Activated B cell treated with CpG ODN at 0.5 μM for 24 hours (primary cell): Measurements from ENCODE around the gene FTH1. TPM values are rescaled to one million over a fixed set of nuclear protein-coding genes. Genes with fewer than 3 reads are reported as not detected.
A peak's percentile ranks its signal among the peaks of the same experiment; 100 is the strongest.

Experiments
- ATAC-seq: fragments of 200-7000 bp; cut with Tn5 transposase; one replicate; pipeline ENCODE4 v1.10.0; 2021; ENCODE audit warnings: low read depth, mild to moderate bottlenecking, moderate library complexity
- CTCF ChIA-PET: fragments of 350-600 bp; sonication (Branson Sonifier 250); formaldehyde crosslinking; loops from one replicate; lab custom pipeline; 2021; ENCODE audit warnings: antibody characterized with exemption; lab: Charles Lee
- POLR2A ChIA-PET: fragments of 350-600 bp; sonication (Branson Sonifier 250); formaldehyde crosslinking; loops from one replicate; lab custom pipeline; 2021; ENCODE audit warnings: antibody characterized with exemption; lab: Charles Lee
- DNase-seq: peaks from one replicate; pipeline ENCODE4 v3.0.0; 2022
- H3K27ac Mint-ChIP-seq: one replicate; pipeline ENCODE4 v1.8.0; 2020; ENCODE audit warnings: mixed read lengths
- H3K27me3 Mint-ChIP-seq: one replicate; pipeline ENCODE4 v1.8.0; 2021; ENCODE audit warnings: mixed read lengths
- H3K36me3 Mint-ChIP-seq: one replicate; pipeline ENCODE4 v1.8.0; 2021; ENCODE audit warnings: low read depth, mixed read lengths
- H3K4me1 Mint-ChIP-seq: one replicate; pipeline ENCODE4 v1.8.0; 2021; ENCODE audit warnings: mixed read lengths
- H3K4me3 Mint-ChIP-seq: one replicate; pipeline ENCODE4 v1.8.0; 2020; ENCODE audit warnings: mild to moderate bottlenecking, mixed read lengths
- H3K9me3 Mint-ChIP-seq: one replicate; pipeline ENCODE4 v1.8.0; 2020; ENCODE audit warnings: mixed read lengths
- intact Hi-C: fragments of 100-400 bp; cut with micrococcal nuclease; formaldehyde crosslinking; loops from one replicate; pipeline ENCODE4 v1.15.1; 2024
- total RNA-seq: library from RNA; stranded (reverse); gene quantifications from 2 replicates; pipeline ENCODE4 v1.2.3, GENCODE V29; 2022
- TF ChIP-seq, protein P1 (sequence below): fragments of 200-600 bp; IDR thresholded peaks from one replicate; pipeline ENCODE4 v1.8.0; 2022; ENCODE audit warnings: antibody characterized with exemption, mild to moderate bottlenecking

The FTH1 gene
- total RNA-seq, 1 donor from 2014 or later = 865 TPM

DNA sequence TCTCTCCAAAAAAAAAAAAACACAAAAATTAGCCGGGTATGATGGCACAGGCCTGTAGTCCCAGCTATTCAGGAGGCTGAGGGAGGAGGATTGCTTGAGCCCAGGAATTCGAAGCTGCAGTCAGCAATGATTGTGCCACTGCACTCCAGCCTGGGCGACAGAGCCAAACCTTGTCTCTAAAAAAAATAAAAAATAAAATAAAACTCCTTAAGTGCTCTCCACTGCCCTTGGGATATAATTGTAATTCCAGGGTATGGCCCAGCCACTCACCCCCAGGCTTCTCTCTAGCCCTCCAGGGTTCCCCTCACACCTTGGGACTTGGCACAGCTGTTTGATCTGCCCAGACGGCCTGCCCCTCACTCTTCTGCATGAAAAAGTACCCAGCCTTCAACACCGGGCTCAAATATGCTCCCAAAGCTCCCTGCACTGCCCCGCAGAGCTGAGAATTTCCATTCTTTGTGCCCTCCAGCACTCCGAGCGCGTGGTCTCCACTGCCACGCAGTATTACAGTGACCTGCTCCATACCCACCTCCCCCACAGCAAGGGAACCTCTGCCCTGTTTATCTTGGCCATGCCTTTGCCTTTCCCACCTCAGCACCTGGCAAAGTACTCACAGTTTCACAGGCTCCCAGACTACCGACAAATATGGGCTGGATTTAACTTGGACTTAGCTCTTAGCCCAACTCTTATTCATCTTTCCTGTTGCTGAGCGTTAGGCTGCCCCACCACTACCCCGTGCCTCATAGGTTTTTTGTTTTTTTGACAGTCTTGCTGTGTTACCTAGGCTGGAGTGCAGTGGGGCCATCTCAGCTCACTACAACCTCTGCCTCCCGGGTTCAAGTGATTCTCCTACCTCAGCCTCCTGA lies 7.6 kb upstream of the FTH1 start:
- ChIA-PET POLR2A (interaction anchor here (1.0 kb wide), 1 partner anchor 67 kb away, joined by 3 read pairs; no protein-coding TSS in a partner anchor), CTCF (no interaction called here)
- DNase-seq (no peak), ATAC-seq (no peak)
- Mint-ChIP-seq H3K27me3 (no peaks in the 10 kb centered on the region), H3K27ac (no peak overlapping the region), H3K9me3 (no peaks in the 10 kb centered on the region), H3K36me3 (no peaks in the 10 kb centered on the region), H3K4me3 (no peak overlapping the region), H3K4me1 (peaks cover 33% of the 10 kb centered on the region)
- intact Hi-C loops = no loop called here
- TF ChIP-seq, protein P1, sequence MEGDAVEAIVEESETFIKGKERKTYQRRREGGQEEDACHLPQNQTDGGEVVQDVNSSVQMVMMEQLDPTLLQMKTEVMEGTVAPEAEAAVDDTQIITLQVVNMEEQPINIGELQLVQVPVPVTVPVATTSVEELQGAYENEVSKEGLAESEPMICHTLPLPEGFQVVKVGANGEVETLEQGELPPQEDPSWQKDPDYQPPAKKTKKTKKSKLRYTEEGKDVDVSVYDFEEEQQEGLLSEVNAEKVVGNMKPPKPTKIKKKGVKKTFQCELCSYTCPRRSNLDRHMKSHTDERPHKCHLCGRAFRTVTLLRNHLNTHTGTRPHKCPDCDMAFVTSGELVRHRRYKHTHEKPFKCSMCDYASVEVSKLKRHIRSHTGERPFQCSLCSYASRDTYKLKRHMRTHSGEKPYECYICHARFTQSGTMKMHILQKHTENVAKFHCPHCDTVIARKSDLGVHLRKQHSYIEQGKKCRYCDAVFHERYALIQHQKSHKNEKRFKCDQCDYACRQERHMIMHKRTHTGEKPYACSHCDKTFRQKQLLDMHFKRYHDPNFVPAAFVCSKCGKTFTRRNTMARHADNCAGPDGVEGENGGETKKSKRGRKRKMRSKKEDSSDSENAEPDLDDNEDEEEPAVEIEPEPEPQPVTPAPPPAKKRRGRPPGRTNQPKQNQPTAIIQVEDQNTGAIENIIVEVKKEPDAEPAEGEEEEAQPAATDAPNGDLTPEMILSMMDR = no peak

DNA sequence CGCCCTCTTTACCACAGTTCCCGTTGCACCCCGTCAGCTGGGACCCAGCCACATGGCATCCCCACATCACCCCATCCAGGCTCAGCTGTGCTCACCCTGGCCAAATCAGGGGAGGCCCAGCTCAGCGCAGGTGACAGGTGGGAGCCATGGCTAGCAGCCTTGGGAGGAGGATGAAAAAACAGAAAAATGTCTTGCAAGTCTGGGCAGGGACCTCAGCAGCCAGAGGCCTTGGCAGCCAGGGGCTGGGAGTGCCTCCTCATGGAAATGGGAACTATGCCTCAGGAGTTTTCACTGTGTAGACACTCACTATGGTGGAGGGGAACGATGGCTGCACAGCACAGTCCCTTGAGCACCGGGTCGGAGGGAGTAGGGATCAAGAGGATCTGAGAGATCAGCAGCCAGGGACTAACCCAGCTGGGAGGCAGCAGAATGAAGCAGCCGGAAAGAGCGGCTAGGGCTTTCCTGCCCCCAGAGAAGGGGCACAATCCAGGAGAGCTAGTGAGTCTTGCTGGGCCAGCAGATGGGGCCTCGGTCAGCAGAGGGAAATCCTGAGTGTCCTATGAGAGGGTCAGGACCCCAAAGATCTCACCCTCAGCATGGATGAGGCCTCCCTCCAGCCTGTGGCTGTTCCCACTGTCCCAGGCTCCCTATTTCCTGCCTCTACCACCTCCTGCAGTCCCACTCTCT lies 6.2 kb upstream of the FTH1 start:
- intact Hi-C loops = loop anchor here (2.0 kb wide), 1 partner anchor 51 kb away; no protein-coding TSS in a partner anchor
- ChIA-PET POLR2A (interaction anchor here (1.0 to 3.2 kb wide), 4 partner anchors 8 to 68 kb away, joined by 3 to 24 read pairs (median 4); no protein-coding TSS in a partner anchor), CTCF (interaction anchor here (1.7 kb wide), 1 partner anchor 11 kb away, joined by 5 read pairs; no protein-coding TSS in a partner anchor)
- H3K27ac Mint-ChIP-seq = peak overlapping the region; percentile 76
- TF ChIP-seq, protein P1 = no peak
- DNase-seq = peak; percentile 11
- no peaks in the 10 kb centered on the region for H3K36me3 Mint-ChIP-seq
- no peak for ATAC-seq
- no peaks in the 10 kb centered on the region for H3K27me3 Mint-ChIP-seq
- no peak overlapping the region for H3K4me3 Mint-ChIP-seq
- peaks cover 45% of the 10 kb centered on the region for H3K4me1 Mint-ChIP-seq
- no peaks in the 10 kb centered on the region for H3K9me3 Mint-ChIP-seq

DNA sequence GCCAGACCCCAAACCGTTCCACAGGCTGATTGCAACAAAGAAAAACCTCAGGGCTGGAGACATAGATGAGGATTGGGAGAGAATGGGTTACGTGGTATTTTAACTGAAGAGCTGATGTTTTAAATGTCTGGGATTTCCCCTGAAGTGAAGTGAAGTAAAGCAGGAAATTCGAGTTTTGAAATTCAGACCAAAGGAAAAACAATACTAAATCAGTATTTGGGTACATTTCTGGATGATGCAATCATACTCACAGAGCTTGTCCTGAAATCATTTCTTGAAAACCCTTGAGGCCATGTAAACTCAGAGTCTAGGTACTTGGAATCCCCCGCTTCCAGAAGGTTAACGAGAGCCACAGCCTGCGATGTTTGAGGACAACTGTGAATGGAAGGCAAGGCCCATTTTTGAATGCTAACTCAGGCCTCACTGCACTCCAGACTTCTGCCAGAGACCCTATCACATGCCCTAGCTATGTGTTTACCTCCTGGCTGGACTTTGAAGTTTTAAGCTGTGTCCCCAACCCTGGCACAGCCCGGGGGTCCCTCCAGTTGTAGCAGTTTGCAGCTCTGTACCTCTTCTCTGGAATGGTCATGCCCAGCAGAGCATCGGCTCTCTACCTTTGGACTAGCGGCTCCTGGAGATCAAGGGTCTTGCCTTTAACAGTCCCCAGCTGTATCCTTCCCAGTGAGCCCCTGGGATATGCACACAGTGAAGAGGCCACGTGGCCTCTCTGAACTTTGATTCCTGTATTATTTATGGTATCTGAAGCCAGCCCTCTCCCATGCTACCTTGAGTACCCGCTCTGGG lies 5.4 kb upstream of the FTH1 start:
- Mint-ChIP-seq H3K27ac (peak overlapping the region; percentile 76), H3K27me3 (no peaks in the 10 kb centered on the region), H3K36me3 (peaks cover 4% of the 10 kb centered on the region), H3K9me3 (no peaks in the 10 kb centered on the region), H3K4me1 (peaks cover 50% of the 10 kb centered on the region), H3K4me3 (peak overlapping the region; percentile 72)
- ATAC-seq (no peak), DNase-seq (peak; percentile 12)
- ChIA-PET POLR2A (interaction anchor here (0.8 to 3.2 kb wide), 7 partner anchors 8 to 868 kb away, joined by 3 to 24 read pairs (median 5); partner anchors contain the start of gene FADS3), CTCF (interaction anchor here (0.8 to 3.7 kb wide), 7 partner anchors 11 to 109 kb away, joined by 3 to 23 read pairs (median 4); no protein-coding TSS in a partner anchor)
- TF ChIP-seq, protein P1 = no peak
- intact Hi-C loops = loop anchor here (2.0 kb wide), 1 partner anchor 52 kb away; no protein-coding TSS in a partner anchor

DNA sequence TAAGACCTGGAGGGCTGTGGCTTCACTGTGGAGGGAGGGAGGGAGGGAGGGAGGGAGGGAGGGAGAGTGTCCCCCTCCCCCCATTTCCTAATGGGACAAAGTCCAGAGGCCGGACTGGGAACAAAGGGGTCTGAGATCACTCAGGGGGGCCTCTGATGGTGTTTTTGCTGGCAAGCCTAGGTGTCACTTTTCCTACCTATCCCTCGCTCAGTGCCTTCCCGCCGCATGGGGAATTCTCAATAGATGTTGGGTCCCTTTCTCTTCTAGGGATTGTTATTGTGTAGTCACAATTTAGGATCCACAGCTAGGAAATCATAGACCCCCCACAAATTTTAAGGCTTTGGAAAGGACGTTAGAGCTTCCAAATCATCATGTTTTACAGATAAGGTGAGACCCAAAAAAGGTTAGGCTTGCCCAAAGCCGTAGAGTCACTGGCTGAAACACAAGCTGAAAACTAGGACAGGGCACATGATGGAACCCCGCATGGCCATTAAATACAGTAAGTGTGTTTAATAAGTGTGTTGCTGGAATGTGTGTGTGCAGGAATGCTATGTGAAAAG lies 4.8 kb upstream of the FTH1 start:
- DNase-seq (peak; percentile 4), ATAC-seq (no peak)
- ChIA-PET CTCF (interaction anchor here (0.8 to 3.7 kb wide), 7 partner anchors 10 to 110 kb away, joined by 3 to 23 read pairs (median 4); no protein-coding TSS in a partner anchor), POLR2A (interaction anchor here (0.8 to 3.2 kb wide), 7 partner anchors 9 to 869 kb away, joined by 3 to 24 read pairs (median 5); partner anchors contain the start of gene FADS3)
- Mint-ChIP-seq H3K27me3 (no peaks in the 10 kb centered on the region), H3K4me1 (peaks cover 50% of the 10 kb centered on the region), H3K4me3 (peak overlapping the region; percentile 72), H3K27ac (peak overlapping the region; percentile 76), H3K36me3 (peaks cover 4% of the 10 kb centered on the region), H3K9me3 (no peaks in the 10 kb centered on the region)
- intact Hi-C loops = loop anchor here (2.0 kb wide), 1 partner anchor 53 kb away; no protein-coding TSS in a partner anchor
- TF ChIP-seq, protein P1 = no peak
